GM19455 (cell line): ENCODE measurements around the gene CROCC.
"Not testable (repeated sequence)": the region's sequence is repeated elsewhere in the genome, so short reads cannot be mapped to it uniquely, and the experiment has no call there.

Experiments used
- ATAC-seq: cut with Tn5 transposase; IDR thresholded peaks from one replicate; pipeline ENCODE4 v1.9.1; 2021; ENCODE audit not compliant: unreplicated experiment

CROCC gene

GRCh38 chr1:16921391-16922185 is at the start of gene CROCC:
Gene CROCC, plus strand, starts transcription at chr1:16921931. Its CDS starts 88 bp downstream, at chr1:16922019.
- no peak for ATAC-seq

- not testable (repeated sequence) for ATAC-seq
Observed at GRCh38 chr1:16872152-16873075, 49.3 kb upstream of the CROCC start.

GRCh38 chr1:16873076-16873879 is 48.5 kb upstream of the CROCC start:
- not testable (repeated sequence) for ATAC-seq

- ATAC-seq: not testable (repeated sequence)
Observed at GRCh38 chr1:16874968-16875765, 46.6 kb upstream of the CROCC start.

- not testable (repeated sequence) for ATAC-seq
Observed at GRCh38 chr1:16881742-16882141, 40.0 kb upstream of the CROCC start.

- ATAC-seq: no peak
Observed at GRCh38 chr1:16882986-16883385, 38.7 kb upstream of the CROCC start.

- ATAC-seq: not testable (repeated sequence)
Observed at GRCh38 chr1:16884487-16884886, 37.2 kb upstream of the CROCC start.

- no peak for ATAC-seq
Observed at GRCh38 chr1:16886860-16887605, 34.7 kb upstream of the CROCC start.

- no peak for ATAC-seq
Observed at GRCh38 chr1:16888860-16889816, 32.6 kb upstream of the CROCC start.

GRCh38 chr1:16890539-16891021 is 31.2 kb upstream of the CROCC start:
- ATAC-seq: not testable (repeated sequence)

- not testable (repeated sequence) for ATAC-seq
Observed at GRCh38 chr1:16891057-16891456, 30.7 kb upstream of the CROCC start.

GRCh38 chr1:16892978-16893525 is 28.7 kb upstream of the CROCC start:
- ATAC-seq: not testable (repeated sequence)

- not testable (repeated sequence) for ATAC-seq
Observed at GRCh38 chr1:16893796-16894195, 27.9 kb upstream of the CROCC start.

- ATAC-seq: not testable (repeated sequence)
Observed at GRCh38 chr1:16894338-16894737, 27.4 kb upstream of the CROCC start.

GRCh38 chr1:16895233-16895597 is 26.5 kb upstream of the CROCC start:
- not testable (repeated sequence) for ATAC-seq

GRCh38 chr1:16895598-16896315 is 26.0 kb upstream of the CROCC start, which contains the start of gene RNU1-2:
Gene RNU1-2, plus strand, starts transcription at chr1:16895980.
- ATAC-seq: peak; percentile 98
